Measurements from ENCODE around the gene UBE2E3.

The UBE2E3 gene

GRCh38 chr2:180953550-180953949, 26.9 kb upstream of the UBE2E3 start:
- DNase-seq: no peak
- H3K9me3 ChIP-seq: no peaks in the 10 kb centered on the region
- no peaks in the 10 kb centered on the region for H3K27me3 ChIP-seq
- H3K36me3 ChIP-seq: no peaks in the 10 kb centered on the region
- no peaks in the 10 kb centered on the region for H3K4me1 ChIP-seq
- intact Hi-C loops (cut with DNase I; ENCODE audit: low total_unique reads): no loop called here
- H3K27ac ChIP-seq: no peak overlapping the region
- no peak overlapping the region for H3K4me3 ChIP-seq
- TF ChIP-seq CTCF (IDR thresholded peaks at IDR 0.05): no peak

- Histone ChIP-seq H3K4me1 (no peaks in the 10 kb centered on the region), H3K36me3 (no peaks in the 10 kb centered on the region), H3K4me3 (no peak overlapping the region), H3K9me3 (no peaks in the 10 kb centered on the region), H3K27me3 (no peaks in the 10 kb centered on the region), H3K27ac (no peak overlapping the region)
- intact Hi-C loops (cut with DNase I; ENCODE audit: low total_unique reads): no loop called here
- TF ChIP-seq CTCF (IDR thresholded peaks at IDR 0.05): no peak
- no peak for DNase-seq
These were observed 25.3 kb upstream of the UBE2E3 start for GRCh38 chr2:180955101-180955500.

GRCh38 chr2:180959787-180960186, 20.6 kb upstream of the UBE2E3 start:
- H3K27ac ChIP-seq: no peak overlapping the region
- intact Hi-C loops (cut with DNase I; ENCODE audit: low total_unique reads): no loop called here
- H3K9me3 ChIP-seq: no peaks in the 10 kb centered on the region
- H3K27me3 ChIP-seq: no peaks in the 10 kb centered on the region
- no peak for DNase-seq
- no peaks in the 10 kb centered on the region for H3K4me1 ChIP-seq
- H3K4me3 ChIP-seq: no peak overlapping the region
- no peaks in the 10 kb centered on the region for H3K36me3 ChIP-seq
- TF ChIP-seq CTCF (IDR thresholded peaks at IDR 0.05): no peak

GRCh38 chr2:180960982-180961381, 19.4 kb upstream of the UBE2E3 start:
- Histone ChIP-seq H3K9me3 (no peaks in the 10 kb centered on the region), H3K36me3 (no peaks in the 10 kb centered on the region), H3K27ac (no peak overlapping the region), H3K4me1 (no peaks in the 10 kb centered on the region), H3K27me3 (no peaks in the 10 kb centered on the region), H3K4me3 (no peak overlapping the region)
- no peak for DNase-seq
- TF ChIP-seq CTCF (IDR thresholded peaks at IDR 0.05): no peak
- intact Hi-C loops (cut with DNase I; ENCODE audit: low total_unique reads): no loop called here

GRCh38 chr2:180962727-180963314, 17.6 kb upstream of the UBE2E3 start:
- no peaks in the 10 kb centered on the region for H3K4me1 ChIP-seq
- no peak overlapping the region for H3K27ac ChIP-seq
- H3K36me3 ChIP-seq: no peaks in the 10 kb centered on the region
- no peak overlapping the region for H3K4me3 ChIP-seq
- TF ChIP-seq CTCF (IDR thresholded peaks at IDR 0.05): no peak
- H3K27me3 ChIP-seq: no peaks in the 10 kb centered on the region
- intact Hi-C loops (cut with DNase I; ENCODE audit: low total_unique reads): no loop called here
- no peaks in the 10 kb centered on the region for H3K9me3 ChIP-seq
- DNase-seq: no peak

GRCh38 chr2:180966378-180966777, 14.0 kb upstream of the UBE2E3 start:
- TF ChIP-seq CTCF (IDR thresholded peaks at IDR 0.05): no peak
- no peaks in the 10 kb centered on the region for H3K36me3 ChIP-seq

More at GRCh38 chr2:180966378-180966777, 14.0 kb upstream of the UBE2E3 start:
- Histone ChIP-seq H3K27me3 (no peaks in the 10 kb centered on the region), H3K27ac (no peak overlapping the region), H3K4me3 (no peak overlapping the region), H3K4me1 (peaks cover 0 to 16% (median 0%) of the 10 kb centered on the region in 4 donors), H3K9me3 (no peaks in the 10 kb centered on the region)
- no peak for DNase-seq
- intact Hi-C loops (cut with DNase I; ENCODE audit: low total_unique reads): no loop called here

All from tibial artery (tissue), 4 donors.